CD14-positive monocyte (primary cell): ENCODE measurements around the gene GRIN3A. TPM values are rescaled to one million over a fixed set of nuclear protein-coding genes. Genes with fewer than 3 reads are reported as not detected.

Experiments used
- DNase-seq, 3 donors: peaks; one replicate each; pipeline ENCODE4 v3.0.0-alpha.2; 2011 to 2022
- H2AFZ ChIP-seq: 2 replicates; pipeline ENCODE4 v1.6.0; 2012; ENCODE audit warnings: mild to moderate bottlenecking, low read depth, low read length, inconsistent platforms; ENCODE audit not compliant: insufficient read depth, poor library complexity, severe bottlenecking
- H3K27ac ChIP-seq, 2 donors: 1 replicate in 1 of 2; 2 replicates in 1 of 2; pipeline ENCODE4 v1.5.1; 2012 to 2013; ENCODE audit warnings: low read length in 2 of 2, control low read depth in 1 of 2, inconsistent platforms in 1 of 2, low read depth in 1 of 2, mild to moderate bottlenecking in 1 of 2
- H3K27me3 ChIP-seq, 2 donors: one replicate each; pipeline versions ENCODE4 v1.6.0 to v1.6.1; 2011 to 2013; ENCODE audit warnings: low read length in 2 of 2; ENCODE audit not compliant: control insufficient read depth in 2 of 2, insufficient read depth in 2 of 2
- H3K36me3 ChIP-seq, 2 donors: replicated peaks in 1 of 2; 1 replicate in 1 of 2; 2 replicates in 1 of 2; pipeline versions ENCODE4 v1.5.1 to v1.6.1; 2012 to 2013; ENCODE audit warnings: low read length in 2 of 2, control low read depth in 1 of 2, inconsistent platforms in 1 of 2, mild to moderate bottlenecking in 1 of 2; ENCODE audit not compliant: insufficient read depth in 2 of 2, control insufficient read depth in 1 of 2
- H3K4me1 ChIP-seq, 2 donors: 1 replicate in 1 of 2; 2 replicates in 1 of 2; pipeline versions ENCODE4 v1.5.1 to v1.6.1; 2012 to 2013; ENCODE audit warnings: low read length in 2 of 2, control low read depth in 1 of 2, inconsistent platforms in 1 of 2, mild to moderate bottlenecking in 1 of 2, moderate library complexity in 1 of 2; ENCODE audit not compliant: insufficient read depth in 2 of 2, control insufficient read depth in 1 of 2
- H3K4me2 ChIP-seq: replicated peaks from 2 replicates; pipeline ENCODE3; 2012; ENCODE audit warnings: low read length, moderate library complexity, mild to moderate bottlenecking; ENCODE audit not compliant: poor library complexity, severe bottlenecking; ENCODE audit errors: extremely low read depth
- H3K4me3 ChIP-seq, 3 experiments: fragments of 200-600 bp in 1 of 3; sonication (generic) in 1 of 3; replicated peaks in 1 of 3; 1 replicate in 2 of 3; 2 replicates in 1 of 3; pipeline ENCODE4 v1.5.1; 2011 to 2013; ENCODE audit warnings: low read length in 3 of 3, mild to moderate bottlenecking in 3 of 3, control low read depth in 2 of 3, low read depth in 2 of 3, inconsistent platforms in 1 of 3, moderate library complexity in 1 of 3
- H3K79me2 ChIP-seq: 2 replicates; pipeline ENCODE4 v1.6.0; 2012; ENCODE audit warnings: mild to moderate bottlenecking, control low read depth, inconsistent platforms, low read length, moderate library complexity; ENCODE audit not compliant: insufficient read depth
- H3K9ac ChIP-seq: 2 replicates; pipeline ENCODE4 v1.6.0; 2017; ENCODE audit warnings: low read length, mild to moderate bottlenecking; ENCODE audit not compliant: insufficient read depth, poor library complexity, severe bottlenecking
- H3K9me3 ChIP-seq, 2 donors: replicated peaks in 1 of 2; 1 replicate in 1 of 2; 2 replicates in 1 of 2; pipeline versions ENCODE4 v1.5.1 to v1.6.1; 2012 to 2013; ENCODE audit warnings: low read length in 2 of 2, control low read depth in 1 of 2; ENCODE audit not compliant: control insufficient read depth in 1 of 2, insufficient read depth in 1 of 2
- H4K20me1 ChIP-seq: 2 replicates; pipeline ENCODE4 v1.6.0; 2012; ENCODE audit warnings: mild to moderate bottlenecking, low read length, control low read depth, moderate library complexity; ENCODE audit not compliant: insufficient read depth
- H3K27ac Mint-ChIP-seq, 7 donors: one replicate each; pipeline ENCODE4 v1.8.0; 2020; ENCODE audit warnings: mild to moderate bottlenecking in 7 of 7, mixed read lengths in 7 of 7, moderate library complexity in 6 of 7, inconsistent platforms in 2 of 7
- H3K27me3 Mint-ChIP-seq, 3 donors: one replicate each; pipeline ENCODE4 v1.8.0; 2021 to 2022; ENCODE audit warnings: low read depth in 3 of 3, mild to moderate bottlenecking in 3 of 3, mixed read lengths in 3 of 3, moderate library complexity in 3 of 3, inconsistent platforms in 1 of 3
- H3K36me3 Mint-ChIP-seq, 2 donors: one replicate each; pipeline ENCODE4 v1.8.0; 2020; ENCODE audit warnings: mixed read lengths in 2 of 2, inconsistent platforms in 1 of 2, mild to moderate bottlenecking in 1 of 2
- H3K4me1 Mint-ChIP-seq: one replicate; pipeline ENCODE4 v1.8.0; 2020; ENCODE audit warnings: mild to moderate bottlenecking, mixed read lengths
- H3K4me3 Mint-ChIP-seq, 2 donors: one replicate each; pipeline ENCODE4 v1.8.0; 2020; ENCODE audit warnings: mild to moderate bottlenecking in 2 of 2, mixed read lengths in 2 of 2, moderate library complexity in 1 of 2
- H3K9me3 Mint-ChIP-seq, 7 donors: one replicate each; pipeline ENCODE4 v1.8.0; 2020 to 2022; ENCODE audit warnings: mixed read lengths in 7 of 7, mild to moderate bottlenecking in 6 of 7, moderate library complexity in 6 of 7, inconsistent platforms in 2 of 7
- WGBS: methylation state at CpG from one replicate; pipeline ENCODE4 v1.1.5; 2013; ENCODE audit warnings: missing lambda C conversion rate; ENCODE audit not compliant: insufficient coverage; 5-methylcytosine and 5-hydroxymethylcytosine counted together
- intact Hi-C, 2 donors: fragments of 100-400 bp; cut with micrococcal nuclease; formaldehyde crosslinking; loops; one replicate each; pipeline versions ENCODE4 v1.15.0 to v1.15.1; 2023
- polyA plus RNA-seq, 3 donors: library from polyadenylated mRNA; depleted of rRNA in 1 of 3; unstranded in 2 of 3; stranded (reverse) in 1 of 3; fragments of 300-500 nt in 2 of 3; fragments of >200 nt in 1 of 3; fragmentation: Illumina TruSeq in 2 of 3; gene quantifications; 1 replicate in 2 of 3; 2 replicates in 1 of 3; pipeline ENCODE4 v1.2.3, GENCODE V29; 2012 to 2021
- TF ChIP-seq, protein P1 (sequence below): fragments of 200-600 bp; IDR thresholded peaks from one replicate; pipeline ENCODE4 v1.8.0; 2022; ENCODE audit warnings: antibody characterized with exemption, mild to moderate bottlenecking

GRIN3A gene
- polyA plus RNA-seq, 3 donors = 0.11 to 0.39 (median 0.16) TPM

- Mint-ChIP-seq H3K27ac (no peak overlapping the region), H3K36me3 (no peaks in the 10 kb centered on the region), H3K4me1 (peaks cover 19% of the 10 kb centered on the region), H3K27me3 (no peaks in the 10 kb centered on the region), H3K9me3 (peaks cover 0 to 2% (median 0%) of the 10 kb centered on the region in 7 donors), H3K4me3 (no peak overlapping the region)
- no peak overlapping the region for H3K4me2 ChIP-seq
- no peak overlapping the region for H3K4me3 ChIP-seq
- H3K79me2 ChIP-seq = no peaks in the 10 kb centered on the region
- no peak overlapping the region for H3K9ac ChIP-seq
- H3K4me1 ChIP-seq = peaks cover 13 to 15% of the 10 kb centered on the region in 2 donors
- H3K27me3 ChIP-seq = no peaks in the 10 kb centered on the region
- DNase-seq = no peak
- no peaks in the 10 kb centered on the region for H3K9me3 ChIP-seq
- no peaks in the 10 kb centered on the region for H3K36me3 ChIP-seq
- no peak overlapping the region for H3K27ac ChIP-seq
- TF ChIP-seq, protein P1, sequence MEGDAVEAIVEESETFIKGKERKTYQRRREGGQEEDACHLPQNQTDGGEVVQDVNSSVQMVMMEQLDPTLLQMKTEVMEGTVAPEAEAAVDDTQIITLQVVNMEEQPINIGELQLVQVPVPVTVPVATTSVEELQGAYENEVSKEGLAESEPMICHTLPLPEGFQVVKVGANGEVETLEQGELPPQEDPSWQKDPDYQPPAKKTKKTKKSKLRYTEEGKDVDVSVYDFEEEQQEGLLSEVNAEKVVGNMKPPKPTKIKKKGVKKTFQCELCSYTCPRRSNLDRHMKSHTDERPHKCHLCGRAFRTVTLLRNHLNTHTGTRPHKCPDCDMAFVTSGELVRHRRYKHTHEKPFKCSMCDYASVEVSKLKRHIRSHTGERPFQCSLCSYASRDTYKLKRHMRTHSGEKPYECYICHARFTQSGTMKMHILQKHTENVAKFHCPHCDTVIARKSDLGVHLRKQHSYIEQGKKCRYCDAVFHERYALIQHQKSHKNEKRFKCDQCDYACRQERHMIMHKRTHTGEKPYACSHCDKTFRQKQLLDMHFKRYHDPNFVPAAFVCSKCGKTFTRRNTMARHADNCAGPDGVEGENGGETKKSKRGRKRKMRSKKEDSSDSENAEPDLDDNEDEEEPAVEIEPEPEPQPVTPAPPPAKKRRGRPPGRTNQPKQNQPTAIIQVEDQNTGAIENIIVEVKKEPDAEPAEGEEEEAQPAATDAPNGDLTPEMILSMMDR = no peak
- no peak overlapping the region for H2AFZ ChIP-seq
- 73% methylated on average over 2 of the region's 4 CpGs for WGBS
- H4K20me1 ChIP-seq = no peaks in the 10 kb centered on the region
- intact Hi-C loops = no loop called here
Measured at GRCh38 chr9:101634741-101635409, 103.6 kb downstream of the GRIN3A start.

- Histone ChIP-seq H3K4me1 (peaks cover 18 to 29% of the 10 kb centered on the region in 2 donors), H3K27me3 (no peaks in the 10 kb centered on the region), H3K27ac (no peak overlapping the region), H2AFZ (no peak overlapping the region), H3K9me3 (no peaks in the 10 kb centered on the region), H4K20me1 (no peaks in the 10 kb centered on the region), H3K36me3 (no peaks in the 10 kb centered on the region), H3K79me2 (no peaks in the 10 kb centered on the region), H3K4me2 (no peak overlapping the region), H3K4me3 (no peak overlapping the region), H3K9ac (no peak overlapping the region)
- Mint-ChIP-seq H3K27ac (no peak overlapping the region), H3K9me3 (peaks cover 0 to 2% (median 0%) of the 10 kb centered on the region in 7 donors), H3K27me3 (no peaks in the 10 kb centered on the region), H3K36me3 (no peaks in the 10 kb centered on the region), H3K4me1 (peaks cover 28% of the 10 kb centered on the region), H3K4me3 (no peak overlapping the region)
- TF ChIP-seq, protein P1 = no peak
- no CpG with 5 or more reads among the region's 1 CpG for WGBS
- no peak for DNase-seq
- intact Hi-C loops = no loop called here
Measured at GRCh38 chr9:101632611-101633010, 105.8 kb downstream of the GRIN3A start.
